Mucosa of gallbladder (tissue), 1 donor: ENCODE data around the gene CTNS. TPM values are rescaled to one million over a fixed set of nuclear protein-coding genes. Genes with fewer than 3 reads are reported as not detected.

Experiments used
- DNase-seq: peaks from one replicate; pipeline ENCODE4 v3.0.0-alpha.2; 2020; ENCODE audit warnings: low spot score
- total RNA-seq: library from RNA; stranded (reverse); gene quantifications from one replicate; pipeline ENCODE4 v1.2.1, GENCODE V29; 2021
- donor health status: DM: no; HTN: no; CAD: no.

Gene CTNS
- total RNA-seq, 1 donor from 2014 or later = 13.4 TPM

GRCh38 chr17:3658784-3659449 lies 22.4 kb downstream of the CTNS start:
- DNase-seq = no peak

GRCh38 chr17:3659541-3660111 lies 23.1 kb downstream of the CTNS start:
- peak; percentile 58 for DNase-seq

GRCh38 chr17:3660311-3660891 lies 23.8 kb downstream of the CTNS start:
- no peak for DNase-seq

- DNase-seq = no peak
Observed at GRCh38 chr17:3663102-3664011, 26.8 kb downstream of the CTNS start.

GRCh38 chr17:3665834-3666233 lies 29.3 kb downstream of the CTNS start:
- no peak for DNase-seq

- no peak for DNase-seq
Observed at GRCh38 chr17:3666516-3666915, 30.0 kb downstream of the CTNS start.

- DNase-seq = peak; percentile 89
Observed at GRCh38 chr17:3667366-3668278, 31.1 kb downstream of the CTNS start.

- peak; percentile 99 for DNase-seq
Observed at GRCh38 chr17:3668279-3669084, 31.9 kb downstream of the CTNS start, which contains the start of the genes EMC6 and TAX1BP3. Gene EMC6, plus strand, starts transcription at chr17:3668812. Its CDS starts 335 bp downstream, at chr17:3669147. Gene TAX1BP3, minus strand, starts transcription at chr17:3668578. Its CDS starts 52 bp downstream, at chr17:3668526.

- no peak for DNase-seq
Observed at GRCh38 chr17:3669085-3669347, 32.5 kb downstream of the CTNS start.

- DNase-seq = no peak
Observed at GRCh38 chr17:3669548-3669947, 33.0 kb downstream of the CTNS start.

- no peak for DNase-seq
Observed at GRCh38 chr17:3672571-3672970, 36.0 kb downstream of the CTNS start.

GRCh38 chr17:3675886-3676285 lies 39.3 kb downstream of the CTNS start:
- no peak for DNase-seq

- DNase-seq = no peak
Observed at GRCh38 chr17:3678095-3678820, 41.7 kb downstream of the CTNS start.

GRCh38 chr17:3678821-3679530 lies 42.4 kb downstream of the CTNS start:
- no peak for DNase-seq

GRCh38 chr17:3679531-3680126 lies 43.1 kb downstream of the CTNS start:
- no peak for DNase-seq

GRCh38 chr17:3681057-3681456 lies 44.5 kb downstream of the CTNS start:
- DNase-seq = no peak

- DNase-seq = no peak
Observed at GRCh38 chr17:3681565-3681964, 45.0 kb downstream of the CTNS start.

- no peak for DNase-seq
Observed at GRCh38 chr17:3682033-3682432, 45.5 kb downstream of the CTNS start.

GRCh38 chr17:3683054-3683511 lies 46.5 kb downstream of the CTNS start:
- DNase-seq = no peak
